Upper lobe of right lung (tissue), 1 donor: ENCODE measurements around the gene NPTXR. TPM values are rescaled to one million over a fixed set of nuclear protein-coding genes. Genes with fewer than 3 reads are reported as not detected.

Source experiments
- ATAC-seq: fragments of 200-7000 bp; cut with Tn5 transposase; one replicate; pipeline ENCODE4 v1.9.1; 2020; ENCODE audit warnings: mild to moderate bottlenecking, moderate library complexity
- DNase-seq: peaks from one replicate; pipeline ENCODE4 v3.0.0-alpha.2; 2020
- H3K27ac ChIP-seq: fragments of 200-600 bp; one replicate; pipeline ENCODE4 v1.8.0; 2022
- H3K27me3 ChIP-seq: fragments of 200-600 bp; one replicate; pipeline ENCODE4 v1.8.0; 2022; ENCODE audit warnings: mild to moderate bottlenecking
- H3K36me3 ChIP-seq: fragments of 200-600 bp; one replicate; pipeline ENCODE4 v1.8.0; 2022
- H3K4me1 ChIP-seq: fragments of 200-600 bp; one replicate; pipeline ENCODE4 v1.8.0; 2022
- H3K4me3 ChIP-seq: fragments of 200-600 bp; one replicate; pipeline ENCODE4 v1.8.0; 2022; ENCODE audit warnings: mild to moderate bottlenecking
- H3K9me3 ChIP-seq: fragments of 200-600 bp; one replicate; pipeline ENCODE4 v1.8.0; 2022
- intact Hi-C: fragments of 100-400 bp; cut with DNase I; formaldehyde crosslinking; loops from one replicate; pipeline ENCODE4 v1.11.0; 2022
- total RNA-seq: library from RNA; stranded (reverse); fragmentation: NEBNext Ultra II Directional; extraction: Animal tissue kit (Norgen Biotek cat#: 25700); gene quantifications from one replicate; pipeline ENCODE4 v1.2.1, GENCODE V29; 2021
- TF ChIP-seq, protein P1 (sequence below): fragments of 200-600 bp; IDR thresholded peaks from one replicate; pipeline ENCODE4 v1.8.0; 2022; ENCODE audit warnings: antibody characterized with exemption
- donor health status: DM: no; HTN: yes; CAD: no; lungs with severe emphysema.

The NPTXR gene
- total RNA-seq, 1 donor from 2014 or later = 6.3 TPM

- no peaks in the 10 kb centered on the region for H3K9me3 ChIP-seq
- H3K27me3 ChIP-seq = no peaks in the 10 kb centered on the region
- TF ChIP-seq, protein P1, sequence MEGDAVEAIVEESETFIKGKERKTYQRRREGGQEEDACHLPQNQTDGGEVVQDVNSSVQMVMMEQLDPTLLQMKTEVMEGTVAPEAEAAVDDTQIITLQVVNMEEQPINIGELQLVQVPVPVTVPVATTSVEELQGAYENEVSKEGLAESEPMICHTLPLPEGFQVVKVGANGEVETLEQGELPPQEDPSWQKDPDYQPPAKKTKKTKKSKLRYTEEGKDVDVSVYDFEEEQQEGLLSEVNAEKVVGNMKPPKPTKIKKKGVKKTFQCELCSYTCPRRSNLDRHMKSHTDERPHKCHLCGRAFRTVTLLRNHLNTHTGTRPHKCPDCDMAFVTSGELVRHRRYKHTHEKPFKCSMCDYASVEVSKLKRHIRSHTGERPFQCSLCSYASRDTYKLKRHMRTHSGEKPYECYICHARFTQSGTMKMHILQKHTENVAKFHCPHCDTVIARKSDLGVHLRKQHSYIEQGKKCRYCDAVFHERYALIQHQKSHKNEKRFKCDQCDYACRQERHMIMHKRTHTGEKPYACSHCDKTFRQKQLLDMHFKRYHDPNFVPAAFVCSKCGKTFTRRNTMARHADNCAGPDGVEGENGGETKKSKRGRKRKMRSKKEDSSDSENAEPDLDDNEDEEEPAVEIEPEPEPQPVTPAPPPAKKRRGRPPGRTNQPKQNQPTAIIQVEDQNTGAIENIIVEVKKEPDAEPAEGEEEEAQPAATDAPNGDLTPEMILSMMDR = no peak
- ATAC-seq (no peak), DNase-seq (no peak)
- intact Hi-C loops = no loop called here
- no peak overlapping the region for H3K4me3 ChIP-seq
- no peak overlapping the region for H3K27ac ChIP-seq
- no peaks in the 10 kb centered on the region for H3K4me1 ChIP-seq
- peaks cover under 1% of the 10 kb centered on the region for H3K36me3 ChIP-seq
Observed at GRCh38 chr22:38774496-38775166, 69.2 kb downstream of the NPTXR start.

DNA sequence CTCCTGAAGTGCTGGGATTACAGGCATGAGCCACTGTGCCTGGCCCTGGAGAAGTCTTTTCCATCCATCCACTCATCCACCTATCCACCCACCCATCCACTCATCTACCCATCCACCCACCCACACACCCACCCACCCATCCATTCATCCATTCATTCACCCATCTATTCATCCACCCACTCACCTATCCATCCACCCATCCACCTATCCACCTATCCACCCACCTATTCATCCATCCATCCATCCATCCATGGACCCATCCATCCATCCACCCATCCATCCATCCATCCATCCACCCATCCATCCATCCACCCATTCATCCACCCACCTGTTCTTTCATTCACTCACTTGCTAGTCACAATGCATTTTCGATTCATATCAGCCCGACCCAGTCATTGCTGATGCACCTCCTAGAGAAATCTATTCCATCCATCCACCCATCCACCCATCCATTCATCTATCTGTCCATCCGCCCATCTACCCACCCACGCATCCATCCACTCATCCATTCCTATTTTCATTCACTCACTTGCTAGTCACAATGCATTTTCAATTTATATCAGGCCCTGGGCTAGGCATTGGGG, 70.4 kb downstream of the NPTXR start:
- intact Hi-C loops = no loop called here
- Histone ChIP-seq H3K4me3 (no peak overlapping the region), H3K4me1 (no peaks in the 10 kb centered on the region), H3K27ac (no peak overlapping the region), H3K27me3 (no peaks in the 10 kb centered on the region), H3K36me3 (no peaks in the 10 kb centered on the region), H3K9me3 (no peaks in the 10 kb centered on the region)
- DNase-seq (no peak), ATAC-seq (no peak)
- TF ChIP-seq, protein P1 = no peak

DNA sequence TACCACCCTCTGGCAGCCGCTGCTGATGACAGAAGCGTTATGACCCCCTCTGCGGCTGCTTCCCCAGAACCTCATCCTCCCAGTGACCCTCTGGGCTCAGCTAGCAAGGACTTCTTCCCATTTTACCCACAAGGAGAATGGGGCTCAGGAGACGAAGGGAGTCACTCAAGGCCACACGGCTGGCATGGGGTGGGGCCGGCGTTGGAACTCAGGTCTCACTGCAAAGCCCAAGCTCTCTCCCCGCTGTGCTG, 71.3 kb downstream of the NPTXR start:
- ATAC-seq = no peak
- H3K27me3 ChIP-seq = no peaks in the 10 kb centered on the region
- H3K4me1 ChIP-seq = no peaks in the 10 kb centered on the region
- DNase-seq = no peak
- TF ChIP-seq, protein P1 = no peak
- no peaks in the 10 kb centered on the region for H3K36me3 ChIP-seq
- no peak overlapping the region for H3K27ac ChIP-seq
- H3K9me3 ChIP-seq = no peaks in the 10 kb centered on the region
- no peak overlapping the region for H3K4me3 ChIP-seq
- intact Hi-C loops = no loop called here

DNA sequence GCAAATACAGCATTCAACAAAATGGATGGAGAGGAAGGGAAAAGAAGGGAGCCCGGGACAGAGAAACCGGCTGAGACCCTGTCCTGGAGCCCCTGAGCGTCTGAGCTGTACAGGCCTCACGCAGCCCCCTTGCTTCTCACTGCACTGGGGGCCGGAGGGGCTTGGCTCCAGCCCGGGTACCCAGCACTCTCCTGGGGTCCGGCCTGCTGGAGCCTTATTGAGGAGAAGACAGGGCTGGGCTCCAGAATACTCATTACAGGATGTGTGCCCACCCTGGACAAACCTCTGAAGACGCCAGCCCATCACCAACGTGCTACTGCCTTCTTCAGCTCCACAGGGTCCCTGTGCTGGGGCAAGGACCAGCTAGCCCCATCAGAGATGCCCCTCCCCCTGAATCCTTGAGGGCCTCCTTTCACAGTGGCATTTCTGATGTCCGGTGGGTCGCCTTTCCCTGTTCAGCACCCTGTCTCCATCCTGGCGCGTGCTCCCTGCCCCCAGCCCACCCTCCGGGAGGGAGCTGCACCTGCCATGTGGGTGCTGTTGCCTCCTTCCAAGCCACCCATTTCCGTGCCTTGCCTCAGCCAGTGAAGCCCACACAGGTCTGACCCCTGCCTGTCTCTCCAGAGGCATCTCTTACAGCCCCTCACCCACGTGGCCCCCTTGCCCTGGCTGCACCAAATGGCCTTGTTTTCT, 73.4 kb downstream of the NPTXR start:
- DNase-seq (no peak), ATAC-seq (no peak)
- intact Hi-C loops = no loop called here
- no peak overlapping the region for H3K4me3 ChIP-seq
- TF ChIP-seq, protein P1 = no peak
- H3K4me1 ChIP-seq = no peaks in the 10 kb centered on the region
- H3K27ac ChIP-seq = no peak overlapping the region
- H3K27me3 ChIP-seq = no peaks in the 10 kb centered on the region
- no peaks in the 10 kb centered on the region for H3K36me3 ChIP-seq
- H3K9me3 ChIP-seq = no peaks in the 10 kb centered on the region

Other genes starting within 250 kb of the NPTXR start
- gene FAM227A, start 187.6 kb downstream of the NPTXR start, total RNA-seq = 0.98 TPM
- gene CBY1, start 187.4 kb downstream of the NPTXR start, total RNA-seq = 34.6 TPM
- gene TOMM22, start 162.1 kb downstream of the NPTXR start, total RNA-seq = 51.6 TPM
- gene JOSD1, start 143.1 kb downstream of the NPTXR start, total RNA-seq = 52.1 TPM
- gene GTPBP1, start 138.1 kb downstream of the NPTXR start, total RNA-seq = 72.5 TPM
- 242 TPM for gene SUN2, start 88.0 kb downstream of the NPTXR start, total RNA-seq
- gene DNAL4, start 49.9 kb downstream of the NPTXR start, total RNA-seq = 16.0 TPM
- gene CBX6, start 28.2 kb upstream of the NPTXR start, total RNA-seq = 61.6 TPM
- gene APOBEC3A, start 113.6 kb upstream of the NPTXR start, total RNA-seq = 9.0 TPM
- gene APOBEC3B, start 138.3 kb upstream of the NPTXR start, total RNA-seq = 0.52 TPM
- 25.3 TPM for gene APOBEC3C, start 170.2 kb upstream of the NPTXR start, total RNA-seq
- 3.3 TPM for gene APOBEC3D, start 177.1 kb upstream of the NPTXR start, total RNA-seq
- gene APOBEC3F, start 196.8 kb upstream of the NPTXR start, total RNA-seq = 9.0 TPM
- gene APOBEC3G, start 233.2 kb upstream of the NPTXR start, total RNA-seq = 16.1 TPM